Fibroblast of lung (primary cell): Measurements from ENCODE around the gene MYRIP. TPM values are rescaled to one million over a fixed set of nuclear protein-coding genes. Genes with fewer than 3 reads are reported as not detected.

Experiments used
- DNase-seq, 2 donors: peaks; one replicate each; pipeline versions ENCODE4 v3.0.0 to v3.0.0-alpha.2; 2010; ENCODE audit warnings: low read depth in 2 of 2
- H2AFZ ChIP-seq: 2 replicates; pipeline ENCODE4 v1.5.1; 2012; ENCODE audit warnings: low read length, control low read depth, inconsistent platforms
- H3K27ac ChIP-seq: 2 replicates; pipeline ENCODE4 v1.5.1; 2011; ENCODE audit warnings: low read length, control low read depth; ENCODE audit not compliant: insufficient read depth
- H3K27me3 ChIP-seq: 2 replicates; pipeline ENCODE4 v1.5.1; 2011; ENCODE audit warnings: mild to moderate bottlenecking, low read length; ENCODE audit not compliant: control insufficient read depth, insufficient read depth
- H3K36me3 ChIP-seq: 2 replicates; pipeline ENCODE4 v1.5.1; 2011; ENCODE audit warnings: low read length; ENCODE audit not compliant: control insufficient read depth, insufficient read depth
- H3K4me1 ChIP-seq: 2 replicates; pipeline ENCODE4 v1.5.1; 2011; ENCODE audit warnings: low read length; ENCODE audit not compliant: control insufficient read depth, insufficient read depth; ENCODE audit errors: extremely low read depth
- H3K4me2 ChIP-seq: 2 replicates; pipeline ENCODE4 v1.5.1; 2011; ENCODE audit warnings: low read length, control low read depth; ENCODE audit not compliant: insufficient read depth; ENCODE audit errors: extremely low read depth
- H3K4me3 ChIP-seq, 4 experiments: fragments of 200-600 bp in 1 of 4; sonication (generic) in 1 of 4; replicated peaks in 1 of 4; 2 replicates each; pipeline ENCODE4 v1.5.1; 2011 to 2016; ENCODE audit warnings: low read length in 4 of 4, low read depth in 3 of 4, mild to moderate bottlenecking in 3 of 4, control low read depth in 2 of 4, inconsistent platforms in 1 of 4, mixed read lengths in 1 of 4; ENCODE audit not compliant: insufficient read depth in 1 of 4; ENCODE audit errors: control extremely low read depth in 1 of 4
- H3K79me2 ChIP-seq: 2 replicates; pipeline ENCODE4 v1.5.1; 2012; ENCODE audit warnings: mild to moderate bottlenecking, low read length, inconsistent platforms; ENCODE audit not compliant: control insufficient read depth, insufficient read depth
- H3K9ac ChIP-seq: 2 replicates; pipeline ENCODE4 v1.5.1; 2011; ENCODE audit warnings: mild to moderate bottlenecking, low read length, control low read depth; ENCODE audit not compliant: insufficient read depth
- H3K9me3 ChIP-seq: 2 replicates; pipeline ENCODE4 v1.5.1; 2012; ENCODE audit warnings: low read depth, low read length; ENCODE audit not compliant: control insufficient read depth, insufficient read depth
- H4K20me1 ChIP-seq: 2 replicates; pipeline ENCODE4 v1.5.1; 2011; ENCODE audit warnings: low read length; ENCODE audit not compliant: control insufficient read depth, insufficient read depth; ENCODE audit errors: extremely low read depth
- CTCF ChIP-seq, 2 donors: IDR thresholded peaks in 1 of 2; conservative IDR thresholded peaks in 1 of 2; 1 replicate in 1 of 2; 2 replicates in 1 of 2; pipeline ENCODE4 v1.5.1; 2011 to 2012; ENCODE audit warnings: low read length in 2 of 2, control low read depth in 1 of 2, inconsistent platforms in 1 of 2, low read depth in 1 of 2, mild to moderate bottlenecking in 1 of 2
- EZH2 ChIP-seq: IDR thresholded peaks from 2 replicates; pipeline ENCODE4 v1.5.1; 2012; ENCODE audit warnings: low read length, control low read depth, mild to moderate bottlenecking; ENCODE audit errors: missing control alignments
- polyA plus RNA-seq, 2 donors: library from polyadenylated mRNA; depleted of rRNA in 1 of 2; stranded (reverse) in 1 of 2; unstranded in 1 of 2; fragments of >200 nt; gene quantifications; 2 replicates each; pipeline ENCODE4 v1.2.1, GENCODE V29; 2011 to 2012; ENCODE audit warnings: missing spikeins in 1 of 2
- total RNA-seq: library from RNA; depleted of rRNA; stranded (reverse); fragments of >200 nt; gene quantifications from 2 replicates; pipeline ENCODE4 v1.2.1, GENCODE V29; 2014

MYRIP gene
- total and polyA plus RNA-seq, 2 donors (not counting 1 experiment from before 2014, with no cell fraction given) = 0.02 TPM; not detected in 1

GRCh38 chr3:39839484-39839883 is 30.1 kb downstream of the MYRIP start:
- Histone ChIP-seq H3K4me3 (no peak overlapping the region), H3K9ac (no peak overlapping the region), H3K4me1 (no peaks in the 10 kb centered on the region), H3K27me3 (no peaks in the 10 kb centered on the region), H4K20me1 (no peaks in the 10 kb centered on the region), H3K79me2 (no peaks in the 10 kb centered on the region), H2AFZ (no peak overlapping the region), H3K27ac (no peak overlapping the region), H3K9me3 (no peaks in the 10 kb centered on the region), H3K4me2 (no peak overlapping the region), H3K36me3 (no peaks in the 10 kb centered on the region)
- TF ChIP-seq CTCF (conservative IDR thresholded peaks at IDR 0.05 in 1 of 2, IDR thresholded peaks at IDR 0.05 in 1 of 2; ENCODE audit: low read depth in 1 of 2, low read length in 2 of 2) (no peak), EZH2 (no peak)
- DNase-seq = no peak

DNA sequence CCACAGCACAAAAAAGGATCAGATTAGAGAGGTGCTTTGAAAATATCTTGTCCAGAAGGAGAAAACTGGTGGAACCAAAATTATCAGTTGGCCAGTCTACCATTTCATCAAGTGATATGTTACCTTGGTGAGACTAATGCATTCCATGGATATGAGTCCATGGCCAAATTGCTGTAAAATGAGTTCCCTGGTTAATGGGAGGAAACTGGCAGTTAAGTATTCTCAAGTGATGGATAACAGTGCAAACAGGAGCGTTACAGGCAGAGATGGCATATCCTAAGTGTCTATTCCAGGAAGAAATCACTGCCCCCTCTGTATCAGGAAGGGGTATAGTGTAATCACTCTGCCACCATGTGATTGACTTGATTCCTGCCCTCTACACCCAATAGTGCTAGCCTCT is 34.0 kb downstream of the MYRIP start:
- H3K4me1 ChIP-seq = no peaks in the 10 kb centered on the region
- no peak overlapping the region for H3K9ac ChIP-seq
- H3K4me3 ChIP-seq = no peak overlapping the region
- H2AFZ ChIP-seq = no peak overlapping the region
- H3K36me3 ChIP-seq = no peaks in the 10 kb centered on the region
- no peaks in the 10 kb centered on the region for H4K20me1 ChIP-seq
- no peaks in the 10 kb centered on the region for H3K9me3 ChIP-seq
- H3K27me3 ChIP-seq = no peaks in the 10 kb centered on the region
- H3K4me2 ChIP-seq = no peak overlapping the region
- no peak overlapping the region for H3K27ac ChIP-seq
- no peaks in the 10 kb centered on the region for H3K79me2 ChIP-seq
- TF ChIP-seq CTCF (conservative IDR thresholded peaks at IDR 0.05 in 1 of 2, IDR thresholded peaks at IDR 0.05 in 1 of 2; ENCODE audit: low read depth in 1 of 2, low read length in 2 of 2) (no peak), EZH2 (no peak)
- no peak for DNase-seq

DNA sequence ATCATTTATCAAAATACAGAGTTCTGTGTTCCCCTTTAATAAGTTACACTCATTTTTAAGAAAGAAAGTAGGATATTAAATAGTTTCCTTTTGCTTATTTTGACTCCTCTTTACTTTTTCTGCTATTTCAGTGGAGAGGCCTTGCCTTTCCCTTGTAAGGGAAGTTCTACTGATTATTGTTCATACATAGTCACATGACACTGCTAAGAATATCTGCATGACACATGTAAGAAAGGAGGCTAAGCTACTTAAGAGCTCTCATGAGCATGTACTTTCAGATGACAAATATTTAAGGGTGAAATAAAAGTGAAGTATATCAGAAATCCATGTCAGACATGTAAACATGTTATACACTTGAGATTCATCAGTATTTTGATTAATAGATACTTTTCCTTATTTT is 39.0 kb downstream of the MYRIP start:
- Histone ChIP-seq H3K27me3 (no peaks in the 10 kb centered on the region), H3K4me2 (no peak overlapping the region), H3K9me3 (no peaks in the 10 kb centered on the region), H2AFZ (no peak overlapping the region), H3K79me2 (no peaks in the 10 kb centered on the region), H3K27ac (no peak overlapping the region), H3K4me1 (no peaks in the 10 kb centered on the region), H4K20me1 (no peaks in the 10 kb centered on the region), H3K4me3 (no peak overlapping the region), H3K9ac (no peak overlapping the region), H3K36me3 (no peaks in the 10 kb centered on the region)
- TF ChIP-seq CTCF (conservative IDR thresholded peaks at IDR 0.05 in 1 of 2, IDR thresholded peaks at IDR 0.05 in 1 of 2; ENCODE audit: low read depth in 1 of 2, low read length in 2 of 2) (no peak), EZH2 (no peak)
- DNase-seq = no peak
